ENCODE measurements around the gene DNAJC24. TPM values are rescaled to one million over a fixed set of nuclear protein-coding genes. Genes with fewer than 3 reads are reported as not detected.

Gene DNAJC24
- total and polyA plus RNA-seq, 2 donors from 2014 or later = 5.7 to 15.2 TPM

DNA sequence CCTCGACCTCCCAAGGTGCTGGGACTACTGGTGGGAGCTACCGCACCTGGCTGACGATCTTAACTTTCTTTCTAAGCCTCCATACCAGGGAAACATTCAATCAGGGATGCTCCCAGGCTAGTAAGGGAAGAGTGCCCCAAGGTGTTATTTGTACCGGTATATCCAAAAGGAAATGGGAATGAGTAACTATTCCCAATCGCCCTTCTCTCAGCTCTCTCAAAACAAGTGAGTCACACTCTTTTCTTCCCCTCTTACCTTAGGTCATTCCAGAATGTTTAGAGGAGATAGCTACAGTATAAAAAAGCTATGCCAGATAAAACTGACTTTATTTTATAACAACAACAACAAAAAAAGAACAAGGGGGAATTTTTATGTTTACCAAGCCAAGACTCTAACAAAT is 13.8 kb upstream of the DNAJC24 start:
- Histone ChIP-seq H3K36me3 (ENCODE audit: control insufficient read depth in 2 of 3, insufficient read depth in 3 of 3, low read length in 3 of 3) (no peaks in the 10 kb centered on the region), H3K27me3 (ENCODE audit: control insufficient read depth, insufficient read depth, low read length) (no peaks in the 10 kb centered on the region), H3K4me3 (ENCODE audit: low read length in 3 of 3) (no peak overlapping the region), H3K9ac (ENCODE audit: low read length in 3 of 3) (no peak overlapping the region), H3K27ac (ENCODE audit: low read depth in 2 of 2, low read length in 2 of 2) (no peak overlapping the region), H3K4me1 (ENCODE audit: control insufficient read depth in 2 of 3, insufficient read depth in 2 of 3, low read depth in 1 of 3, low read length in 3 of 3) (no peaks in the 10 kb centered on the region), H3K9me3 (ENCODE audit: control insufficient read depth in 2 of 3, insufficient read depth in 1 of 3, low read length in 3 of 3) (no peaks in the 10 kb centered on the region)
- TF ChIP-seq, protein P1, sequence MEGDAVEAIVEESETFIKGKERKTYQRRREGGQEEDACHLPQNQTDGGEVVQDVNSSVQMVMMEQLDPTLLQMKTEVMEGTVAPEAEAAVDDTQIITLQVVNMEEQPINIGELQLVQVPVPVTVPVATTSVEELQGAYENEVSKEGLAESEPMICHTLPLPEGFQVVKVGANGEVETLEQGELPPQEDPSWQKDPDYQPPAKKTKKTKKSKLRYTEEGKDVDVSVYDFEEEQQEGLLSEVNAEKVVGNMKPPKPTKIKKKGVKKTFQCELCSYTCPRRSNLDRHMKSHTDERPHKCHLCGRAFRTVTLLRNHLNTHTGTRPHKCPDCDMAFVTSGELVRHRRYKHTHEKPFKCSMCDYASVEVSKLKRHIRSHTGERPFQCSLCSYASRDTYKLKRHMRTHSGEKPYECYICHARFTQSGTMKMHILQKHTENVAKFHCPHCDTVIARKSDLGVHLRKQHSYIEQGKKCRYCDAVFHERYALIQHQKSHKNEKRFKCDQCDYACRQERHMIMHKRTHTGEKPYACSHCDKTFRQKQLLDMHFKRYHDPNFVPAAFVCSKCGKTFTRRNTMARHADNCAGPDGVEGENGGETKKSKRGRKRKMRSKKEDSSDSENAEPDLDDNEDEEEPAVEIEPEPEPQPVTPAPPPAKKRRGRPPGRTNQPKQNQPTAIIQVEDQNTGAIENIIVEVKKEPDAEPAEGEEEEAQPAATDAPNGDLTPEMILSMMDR (IDR thresholded peaks at IDR 0.05; ENCODE audit: borderline replicate concordance, extremely low read depth, insufficient read depth) = no peak
- intact Hi-C loops (cut with DNase I) = no loop called here
- FAIRE-seq (no peak), DNase-seq (no peak)

DNA sequence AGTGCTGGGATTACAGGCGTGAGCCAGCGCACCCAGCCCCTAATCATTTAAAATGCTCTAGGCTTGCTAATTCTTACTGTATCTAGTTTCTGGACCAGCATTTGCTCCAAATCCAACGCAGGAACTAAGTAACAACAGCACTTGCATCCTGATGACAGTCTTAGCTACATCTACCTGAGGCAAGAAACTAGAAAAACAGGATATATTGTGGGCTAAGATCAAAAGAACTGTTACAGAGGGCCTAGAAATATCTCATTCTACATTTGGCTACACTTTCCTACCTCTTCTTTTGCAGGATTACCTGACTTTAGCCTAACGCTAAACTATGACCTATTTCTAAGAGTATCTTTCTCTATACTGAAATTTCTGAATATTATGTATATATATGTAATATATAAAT is 7.9 kb upstream of the DNAJC24 start:
- Histone ChIP-seq H3K27me3 (ENCODE audit: control insufficient read depth, insufficient read depth, low read length) (no peaks in the 10 kb centered on the region), H3K4me3 (ENCODE audit: low read length in 3 of 3) (no peak overlapping the region), H3K4me1 (ENCODE audit: control insufficient read depth in 2 of 3, insufficient read depth in 2 of 3, low read depth in 1 of 3, low read length in 3 of 3) (no peaks in the 10 kb centered on the region), H3K9me3 (ENCODE audit: control insufficient read depth in 2 of 3, insufficient read depth in 1 of 3, low read length in 3 of 3) (no peaks in the 10 kb centered on the region), H3K27ac (ENCODE audit: low read depth in 2 of 2, low read length in 2 of 2) (no peak overlapping the region), H3K36me3 (ENCODE audit: control insufficient read depth in 2 of 3, insufficient read depth in 3 of 3, low read length in 3 of 3) (no peaks in the 10 kb centered on the region), H3K9ac (ENCODE audit: low read length in 3 of 3) (no peak overlapping the region)
- TF ChIP-seq, protein P1 (IDR thresholded peaks at IDR 0.05; ENCODE audit: borderline replicate concordance, extremely low read depth, insufficient read depth) = no peak
- intact Hi-C loops (cut with DNase I) = no loop called here
- DNase-seq (no peak), FAIRE-seq (no peak)

DNA sequence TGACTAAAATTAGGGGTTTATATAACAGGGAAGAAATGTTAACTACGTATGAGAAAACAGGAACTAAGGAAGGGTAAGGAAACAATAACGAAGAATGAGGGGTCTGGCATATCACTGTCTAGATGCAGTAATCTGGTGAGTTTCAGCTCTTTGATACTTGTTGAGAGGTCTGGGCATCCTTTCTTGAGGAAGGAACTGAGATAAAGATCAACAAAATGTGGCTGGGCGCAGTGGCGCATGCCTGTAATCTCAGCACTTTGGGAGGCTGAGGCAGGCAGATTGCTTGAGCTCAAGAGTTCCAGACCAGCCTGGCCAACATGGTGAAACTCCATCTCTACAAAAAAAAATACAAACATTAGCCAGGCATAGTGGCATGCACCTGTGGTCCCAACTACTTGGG is 2.9 kb upstream of the DNAJC24 start:
- Histone ChIP-seq H3K9me3 (ENCODE audit: control insufficient read depth in 2 of 3, insufficient read depth in 1 of 3, low read length in 3 of 3) (no peaks in the 10 kb centered on the region), H3K4me1 (ENCODE audit: control insufficient read depth in 2 of 3, insufficient read depth in 2 of 3, low read depth in 1 of 3, low read length in 3 of 3) (peaks cover 0 to 2% (median 0%) of the 10 kb centered on the region in 3 donors), H3K4me3 (ENCODE audit: low read length in 3 of 3) (no peak overlapping the region), H3K36me3 (ENCODE audit: control insufficient read depth in 2 of 3, insufficient read depth in 3 of 3, low read length in 3 of 3) (no peaks in the 10 kb centered on the region), H3K27ac (ENCODE audit: low read depth in 2 of 2, low read length in 2 of 2) (no peak overlapping the region), H3K9ac (ENCODE audit: low read length in 3 of 3) (no peak overlapping the region), H3K27me3 (ENCODE audit: control insufficient read depth, insufficient read depth, low read length) (no peaks in the 10 kb centered on the region)
- no peak for FAIRE-seq
- TF ChIP-seq, protein P1 (IDR thresholded peaks at IDR 0.05; ENCODE audit: borderline replicate concordance, extremely low read depth, insufficient read depth) = no peak
- peak in 1 of 5 donors; percentile 16 for DNase-seq
- intact Hi-C loops (cut with DNase I) = no loop called here

DNA sequence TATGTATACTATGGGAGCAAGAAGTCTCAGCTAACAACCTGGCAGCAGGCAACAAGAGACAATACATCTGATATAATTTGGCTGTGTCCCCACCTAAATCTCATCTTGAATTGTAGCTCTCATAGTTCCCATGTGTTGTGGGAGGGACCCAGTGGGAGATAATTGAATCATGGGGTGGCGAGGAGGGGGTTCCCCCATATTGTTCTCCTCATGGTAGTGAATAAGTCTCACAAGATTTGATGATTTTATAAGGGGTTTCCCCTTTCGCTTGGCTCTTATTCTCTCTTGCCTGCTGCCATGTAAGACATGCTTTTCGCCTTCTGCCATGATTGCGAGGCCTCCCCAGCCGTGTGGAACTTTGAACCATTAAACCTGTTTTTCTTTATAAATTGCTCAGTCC is 6.2 kb downstream of the DNAJC24 start:
- no peaks in the 10 kb centered on the region for H3K27me3 ChIP-seq (ENCODE audit: control insufficient read depth, insufficient read depth, low read length)
- H3K4me3 ChIP-seq (ENCODE audit: low read length in 3 of 3) = no peak overlapping the region
- intact Hi-C loops (cut with DNase I) = no loop called here
- H3K36me3 ChIP-seq (ENCODE audit: control insufficient read depth in 2 of 3, insufficient read depth in 3 of 3, low read length in 3 of 3) = no peaks in the 10 kb centered on the region
- TF ChIP-seq, protein P1 (IDR thresholded peaks at IDR 0.05; ENCODE audit: borderline replicate concordance, extremely low read depth, insufficient read depth) = no peak
- H3K4me1 ChIP-seq (ENCODE audit: control insufficient read depth in 2 of 3, insufficient read depth in 2 of 3, low read depth in 1 of 3, low read length in 3 of 3) = no peaks in the 10 kb centered on the region
- no peak overlapping the region for H3K27ac ChIP-seq (ENCODE audit: low read depth in 2 of 2, low read length in 2 of 2)
- H3K9ac ChIP-seq (ENCODE audit: low read length in 3 of 3) = no peak overlapping the region
- FAIRE-seq = no peak
- no peak for DNase-seq
- H3K9me3 ChIP-seq (ENCODE audit: control insufficient read depth in 2 of 3, insufficient read depth in 1 of 3, low read length in 3 of 3) = no peaks in the 10 kb centered on the region

All from kidney (tissue), 14 donors.